Measurements from ENCODE around the gene FAM53B. TPM values are rescaled to one million over a fixed set of nuclear protein-coding genes. Genes with fewer than 3 reads are reported as not detected.

FAM53B gene
- total RNA-seq, 1 experiment from 2014 or later: 9.4 TPM

- Histone ChIP-seq H3K4me3 (no peak overlapping the region), H3K27me3 (no peaks in the 10 kb centered on the region), H3K27ac (no peak overlapping the region), H3K4me1 (peaks cover 11% of the 10 kb centered on the region), H3K36me3 (no peaks in the 10 kb centered on the region), H3K9me3 (replicated peaks) (no peaks in the 10 kb centered on the region)
- no peak for DNase-seq
Observed at GRCh38 chr10:124656541-124656940, 87.6 kb downstream of the FAM53B start.

- no peak overlapping the region for H3K27ac ChIP-seq
- H3K27me3 ChIP-seq: no peaks in the 10 kb centered on the region
- H3K4me1 ChIP-seq: peaks cover 15% of the 10 kb centered on the region
- H3K4me3 ChIP-seq: no peak overlapping the region
- no peaks in the 10 kb centered on the region for H3K36me3 ChIP-seq
- no peaks in the 10 kb centered on the region for H3K9me3 ChIP-seq (replicated peaks)
- no peak for DNase-seq
Observed at GRCh38 chr10:124656113-124656490, 88.1 kb downstream of the FAM53B start.

GRCh38 chr10:124655191-124656112, 88.7 kb downstream of the FAM53B start:
- Histone ChIP-seq H3K9me3 (replicated peaks) (no peaks in the 10 kb centered on the region), H3K27me3 (no peaks in the 10 kb centered on the region), H3K36me3 (no peaks in the 10 kb centered on the region), H3K4me1 (peaks cover 20% of the 10 kb centered on the region), H3K4me3 (no peak overlapping the region), H3K27ac (no peak overlapping the region)
- DNase-seq: no peak

- Histone ChIP-seq H3K27ac (no peak overlapping the region), H3K9me3 (replicated peaks) (no peaks in the 10 kb centered on the region), H3K27me3 (no peaks in the 10 kb centered on the region), H3K4me3 (no peak overlapping the region), H3K4me1 (peaks cover 27% of the 10 kb centered on the region), H3K36me3 (no peaks in the 10 kb centered on the region)
- no peak for DNase-seq
Observed at GRCh38 chr10:124654686-124655085, 89.5 kb downstream of the FAM53B start.

- Histone ChIP-seq H3K4me3 (no peak overlapping the region), H3K27ac (no peak overlapping the region), H3K27me3 (no peaks in the 10 kb centered on the region), H3K36me3 (no peaks in the 10 kb centered on the region), H3K4me1 (peaks cover 34% of the 10 kb centered on the region), H3K9me3 (replicated peaks) (no peaks in the 10 kb centered on the region)
- no peak for DNase-seq
Observed at GRCh38 chr10:124653811-124654651, 90.1 kb downstream of the FAM53B start.

- Histone ChIP-seq H3K27ac (no peak overlapping the region), H3K27me3 (no peaks in the 10 kb centered on the region), H3K36me3 (no peaks in the 10 kb centered on the region), H3K4me1 (peaks cover 38% of the 10 kb centered on the region), H3K9me3 (replicated peaks) (no peaks in the 10 kb centered on the region), H3K4me3 (no peak overlapping the region)
- no peak for DNase-seq
Observed at GRCh38 chr10:124653311-124653710, 90.9 kb downstream of the FAM53B start.

- no peaks in the 10 kb centered on the region for H3K9me3 ChIP-seq (replicated peaks)
- DNase-seq: no peak
- no peaks in the 10 kb centered on the region for H3K27me3 ChIP-seq
- H3K4me1 ChIP-seq: peaks cover 39% of the 10 kb centered on the region
- no peak overlapping the region for H3K27ac ChIP-seq
- H3K36me3 ChIP-seq: no peaks in the 10 kb centered on the region
- H3K4me3 ChIP-seq: no peak overlapping the region
Observed at GRCh38 chr10:124652701-124653100, 91.5 kb downstream of the FAM53B start.

GRCh38 chr10:124652200-124652599, 92.0 kb downstream of the FAM53B start:
- H3K27ac ChIP-seq: no peak overlapping the region
- H3K4me1 ChIP-seq: peaks cover 39% of the 10 kb centered on the region
- H3K9me3 ChIP-seq (replicated peaks): no peaks in the 10 kb centered on the region
- no peak for DNase-seq
- H3K36me3 ChIP-seq: no peaks in the 10 kb centered on the region
- no peaks in the 10 kb centered on the region for H3K27me3 ChIP-seq
- H3K4me3 ChIP-seq: no peak overlapping the region

- H3K36me3 ChIP-seq: no peaks in the 10 kb centered on the region
Observed at GRCh38 chr10:124651402-124651891, 92.7 kb downstream of the FAM53B start.

GRCh38 chr10:124650820-124651401, 93.3 kb downstream of the FAM53B start:
- H3K27ac ChIP-seq: peak overlapping the region; percentile 91
- H3K27me3 ChIP-seq: no peaks in the 10 kb centered on the region
- H3K9me3 ChIP-seq (replicated peaks): no peaks in the 10 kb centered on the region
- H3K36me3 ChIP-seq: no peaks in the 10 kb centered on the region
- peak in 1 of 2 experiments; percentile 22 for DNase-seq
- H3K4me1 ChIP-seq: peaks cover 48% of the 10 kb centered on the region
- H3K4me3 ChIP-seq: no peak overlapping the region

More at GRCh38 chr10:124651402-124651891, 92.7 kb downstream of the FAM53B start:
- Histone ChIP-seq H3K27ac (peak overlapping the region; percentile 91), H3K4me1 (peaks cover 43% of the 10 kb centered on the region), H3K27me3 (no peaks in the 10 kb centered on the region), H3K9me3 (replicated peaks) (no peaks in the 10 kb centered on the region), H3K4me3 (no peak overlapping the region)
- DNase-seq: no peak

- H3K9me3 ChIP-seq (replicated peaks): no peaks in the 10 kb centered on the region
- H3K4me3 ChIP-seq: no peak overlapping the region
- H3K27ac ChIP-seq: peak overlapping the region; percentile 91
- peaks cover 49% of the 10 kb centered on the region for H3K4me1 ChIP-seq
- no peaks in the 10 kb centered on the region for H3K36me3 ChIP-seq
- no peak for DNase-seq
- no peaks in the 10 kb centered on the region for H3K27me3 ChIP-seq
Observed at GRCh38 chr10:124650263-124650662, 93.9 kb downstream of the FAM53B start.

GRCh38 chr10:124649214-124649613, 95.0 kb downstream of the FAM53B start:
- Histone ChIP-seq H3K9me3 (replicated peaks) (no peaks in the 10 kb centered on the region), H3K36me3 (no peaks in the 10 kb centered on the region), H3K4me1 (peaks cover 49% of the 10 kb centered on the region), H3K4me3 (no peak overlapping the region), H3K27ac (peak overlapping the region; percentile 91), H3K27me3 (no peaks in the 10 kb centered on the region)
- peak; percentile 73 to 82 for DNase-seq

- no peak overlapping the region for H3K4me3 ChIP-seq
- no peaks in the 10 kb centered on the region for H3K36me3 ChIP-seq
- H3K27ac ChIP-seq: peak overlapping the region; percentile 91
- DNase-seq: peak; percentile 97
- no peaks in the 10 kb centered on the region for H3K9me3 ChIP-seq (replicated peaks)
- H3K4me1 ChIP-seq: peaks cover 49% of the 10 kb centered on the region
- H3K27me3 ChIP-seq: no peaks in the 10 kb centered on the region
Observed at GRCh38 chr10:124648738-124649137, 95.4 kb downstream of the FAM53B start.

- no peaks in the 10 kb centered on the region for H3K9me3 ChIP-seq (replicated peaks)
- H3K36me3 ChIP-seq: no peaks in the 10 kb centered on the region
- DNase-seq: peak in 1 of 2 experiments; percentile 13
- peak overlapping the region; percentile 91 for H3K27ac ChIP-seq
- no peak overlapping the region for H3K4me3 ChIP-seq
- H3K27me3 ChIP-seq: no peaks in the 10 kb centered on the region
- peaks cover 49% of the 10 kb centered on the region for H3K4me1 ChIP-seq
Observed at GRCh38 chr10:124648131-124648475, 96.1 kb downstream of the FAM53B start.

All from SJCRH30 (cell line).